GM19452 (cell line): ENCODE results near the gene OPRM1.

Experiments
- ATAC-seq: cut with Tn5 transposase; IDR thresholded peaks from one replicate; pipeline ENCODE4 v1.9.1; 2021; ENCODE audit not compliant: unreplicated experiment

The OPRM1 gene

GRCh38 chr6:154268486-154268885, 229.4 kb downstream of the OPRM1 start:
- ATAC-seq: no peak

- ATAC-seq: no peak
Observed at GRCh38 chr6:154274168-154274567, 235.1 kb downstream of the OPRM1 start.

- ATAC-seq: peak; percentile 70
Observed at GRCh38 chr6:154276810-154277628, 238.0 kb downstream of the OPRM1 start.

- peak; percentile 21 for ATAC-seq
Observed at GRCh38 chr6:154277629-154278017, 238.6 kb downstream of the OPRM1 start.

GRCh38 chr6:154280521-154280920, 241.5 kb downstream of the OPRM1 start:
- ATAC-seq: no peak

GRCh38 chr6:154284313-154284853, 245.3 kb downstream of the OPRM1 start:
- no peak for ATAC-seq

- no peak for ATAC-seq
Observed at GRCh38 chr6:154285826-154286225, 246.8 kb downstream of the OPRM1 start.

GRCh38 chr6:154289818-154290508, 250.9 kb downstream of the OPRM1 start:
- no peak for ATAC-seq

- no peak for ATAC-seq
Observed at GRCh38 chr6:154292066-154292465, 253.0 kb downstream of the OPRM1 start.

- no peak for ATAC-seq
Observed at GRCh38 chr6:154292855-154293519, 253.9 kb downstream of the OPRM1 start.

GRCh38 chr6:154295733-154296132, 256.7 kb downstream of the OPRM1 start:
- ATAC-seq: no peak
